Right lobe of liver (tissue), 6 donors: Measurements from ENCODE around the gene PES1. TPM values are rescaled to one million over a fixed set of nuclear protein-coding genes. Genes with fewer than 3 reads are reported as not detected.
"Not testable (repeated sequence)": the region's sequence is repeated elsewhere in the genome, so short reads cannot be mapped to it uniquely, and the experiment has no call there.

Experiments used
- ATAC-seq, 4 donors: fragments of 200-7000 bp; cut with Tn5 transposase; one replicate each; pipeline ENCODE4 v1.9.1; 2020; ENCODE audit warnings: mild to moderate bottlenecking in 4 of 4, moderate library complexity in 4 of 4
- DNase-seq, 3 donors: peaks; one replicate each; pipeline ENCODE4 v3.0.0-alpha.2; 2020
- H3K27ac ChIP-seq, 3 donors: fragments of 200-600 bp; one replicate each; pipeline ENCODE4 v1.8.0; 2022
- H3K27me3 ChIP-seq, 2 donors: fragments of 200-600 bp; one replicate each; pipeline ENCODE4 v1.8.0; 2022
- H3K36me3 ChIP-seq, 4 donors: fragments of 200-600 bp; sonication (generic) in 1 of 4; one replicate each; pipeline versions ENCODE4 v1.5.1 to v1.8.0; 2017 to 2022; ENCODE audit warnings: control low read depth in 1 of 4
- H3K4me1 ChIP-seq, 4 donors: fragments of 200-600 bp; sonication (generic) in 1 of 4; one replicate each; pipeline versions ENCODE4 v1.5.1 to v1.8.0; 2017 to 2022; ENCODE audit warnings: control low read depth in 1 of 4
- H3K4me3 ChIP-seq, 3 donors: fragments of 200-600 bp; one replicate each; pipeline ENCODE4 v1.8.0; 2022
- H3K9me3 ChIP-seq, 4 donors: fragments of 200-600 bp; sonication (generic) in 1 of 4; one replicate each; pipeline versions ENCODE4 v1.5.1 to v1.8.0; 2017 to 2022; ENCODE audit warnings: control low read depth in 1 of 4
- CTCF ChIP-seq, 4 donors: fragments of 200-600 bp in 3 of 4; fragments of 450-650 bp in 1 of 4; IDR thresholded peaks; one replicate each; pipeline versions ENCODE4 v1.5.1 to v1.8.0; 2016 to 2022; ENCODE audit warnings: antibody characterized with exemption in 4 of 4, mild to moderate bottlenecking in 2 of 4
- POLR2A ChIP-seq: fragments of 450-650 bp; IDR thresholded peaks from one replicate; pipeline ENCODE4 v1.6.1; 2017; ENCODE audit warnings: antibody characterized with exemption, mild to moderate bottlenecking
- WGBS: methylation state at CpG from one replicate; pipeline ENCODE4 v1.1.6; 2018; ENCODE audit warnings: low coverage, low lambda C conversion rate; ENCODE audit not compliant: insufficient coverage; ENCODE audit errors: missing lambda C conversion rate; 5-methylcytosine and 5-hydroxymethylcytosine counted together
- intact Hi-C, 2 donors: fragments of 100-400 bp; cut with DNase I; formaldehyde crosslinking; loops; one replicate each; pipeline versions ENCODE4 v1.11.2 to v1.14.1; 2022
- total RNA-seq, 6 experiments: library from RNA; depleted of rRNA in 2 of 6; stranded (reverse); fragments of >200 nt in 2 of 6; fragmentation: NEBNext Ultra II Directional in 3 of 6; extraction: Animal tissue kit (Norgen Biotek cat#: 25700) in 3 of 6; gene quantifications; one replicate each; pipeline versions ENCODE4 v1.1.0 to v1.2.4, GENCODE V29; 2016 to 2023
- donor health status: DM: no; HTN: yes; CAD: no.
- donor health status: DM: no; HTN: no; CAD: no.
- donor health status: DM: no; HTN: no; CAD: no.
- donor health status: DM: no; HTN: yes; CAD: no.
- donor health status: DM: no; HTN: yes; CAD: no.

Gene PES1
- total RNA-seq, 6 experiments from 2014 or later = 21.9 to 35.7 (median 31.4) TPM

GRCh38 chr22:30628491-30628890, 36.8 kb upstream of the PES1 start:
- Histone ChIP-seq H3K36me3 (no peaks in the 10 kb centered on the region), H3K4me1 (no peaks in the 10 kb centered on the region), H3K27ac (no peak overlapping the region), H3K9me3 (no peaks in the 10 kb centered on the region), H3K27me3 (no peaks in the 10 kb centered on the region), H3K4me3 (no peak overlapping the region)
- DNase-seq (no peak), ATAC-seq (no peak)
- no peak for TF ChIP-seq POLR2A
- TF ChIP-seq CTCF (IDR thresholded peaks at IDR 0.05) = no peak
- intact Hi-C loops = loop anchor here in 1 of 2 donors (10.0 kb wide), 1 partner anchor 296 kb away; no protein-coding TSS in a partner anchor
- WGBS = 67% methylated on average over 1 of the region's 4 CpGs

DNA sequence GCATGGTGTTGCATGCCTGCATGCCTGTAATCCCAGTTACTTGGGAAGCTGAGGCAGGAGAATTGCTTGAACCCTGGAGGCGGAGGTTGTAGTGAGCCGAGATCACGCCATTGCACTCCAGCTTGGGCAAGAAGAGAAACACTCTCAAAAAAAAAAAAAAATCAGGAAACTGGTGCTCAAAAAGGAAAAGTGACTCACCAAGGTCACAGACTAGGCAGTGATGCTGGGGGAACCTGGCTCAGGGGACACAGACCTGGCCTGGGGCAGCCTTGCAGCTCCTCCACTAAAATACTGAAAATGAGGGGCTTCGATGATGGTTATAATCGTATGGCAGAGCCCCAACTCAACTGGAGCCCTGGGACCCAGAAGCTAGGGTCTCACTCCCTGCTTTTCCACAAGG, 35.8 kb upstream of the PES1 start:
- WGBS = 94% methylated on average over 3 of the region's 5 CpGs
- TF ChIP-seq POLR2A = no peak
- TF ChIP-seq CTCF (IDR thresholded peaks at IDR 0.05) = no peak

DNA sequence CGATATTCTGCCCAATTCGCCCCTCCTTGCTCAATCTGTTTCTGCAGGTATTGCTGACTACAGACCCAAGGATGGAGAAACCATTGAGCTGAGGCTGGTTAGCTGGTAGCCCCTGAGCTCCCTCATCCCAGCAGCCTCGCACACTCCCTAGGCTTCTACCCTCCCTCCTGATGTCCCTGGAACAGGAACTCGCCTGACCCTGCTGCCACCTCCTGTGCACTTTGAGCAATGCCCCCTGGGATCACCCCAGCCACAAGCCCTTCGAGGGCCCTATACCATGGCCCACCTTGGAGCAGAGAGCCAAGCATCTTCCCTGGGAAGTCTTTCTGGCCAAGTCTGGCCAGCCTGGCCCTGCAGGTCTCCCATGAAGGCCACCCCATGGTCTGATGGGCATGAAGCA, 34.7 kb upstream of the PES1 start:
- H3K27ac ChIP-seq = no peak overlapping the region
- intact Hi-C loops = loop anchor here in 1 of 2 donors (10.0 kb wide), 1 partner anchor 298 kb away; no protein-coding TSS in a partner anchor
- H3K4me1 ChIP-seq = no peaks in the 10 kb centered on the region
- no peaks in the 10 kb centered on the region for H3K36me3 ChIP-seq
- no peaks in the 10 kb centered on the region for H3K27me3 ChIP-seq
- DNase-seq = no peak
- no peaks in the 10 kb centered on the region for H3K9me3 ChIP-seq
- no peak overlapping the region for H3K4me3 ChIP-seq
- WGBS = 71% methylated on average over 1 of the region's 5 CpGs
- no peak for ATAC-seq
- TF ChIP-seq POLR2A (no peak), CTCF (IDR thresholded peaks at IDR 0.05) (no peak)

More for the DNA sequence above, 35.8 kb upstream of the PES1 start:
- H3K4me3 ChIP-seq = no peak overlapping the region
- H3K27ac ChIP-seq = no peak overlapping the region
- no peaks in the 10 kb centered on the region for H3K27me3 ChIP-seq
- no peaks in the 10 kb centered on the region for H3K36me3 ChIP-seq
- H3K4me1 ChIP-seq = no peaks in the 10 kb centered on the region
- intact Hi-C loops = loop anchor here in 1 of 2 donors (10.0 kb wide), 1 partner anchor 297 kb away; no protein-coding TSS in a partner anchor
- DNase-seq = no peak
- no peaks in the 10 kb centered on the region for H3K9me3 ChIP-seq
- ATAC-seq = no peak

DNA sequence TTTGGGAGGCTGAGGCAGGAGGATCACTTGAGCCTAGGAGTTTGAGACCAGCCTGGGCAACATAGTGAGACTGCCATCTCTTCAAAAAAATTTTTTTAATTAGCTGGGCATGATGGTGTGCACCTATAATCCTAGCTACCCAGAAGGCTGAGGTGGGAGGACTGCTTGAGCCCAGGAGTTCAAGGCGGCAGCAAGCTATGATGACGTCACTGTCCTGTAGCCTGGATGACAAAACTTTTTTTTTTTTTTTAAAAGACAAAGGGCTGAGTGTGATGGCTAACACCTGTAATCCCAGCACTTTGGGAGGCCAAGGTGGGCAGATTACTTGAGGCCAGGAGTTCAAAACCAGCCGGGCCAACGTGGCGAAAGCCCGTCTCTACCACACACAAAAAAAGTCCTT, 28.2 kb upstream of the PES1 start:
- not testable (repeated sequence) for ATAC-seq, H3K9me3 ChIP-seq, DNase-seq, H3K36me3 ChIP-seq, H3K4me1 ChIP-seq, H3K27me3 ChIP-seq, H3K4me3 ChIP-seq, H3K27ac ChIP-seq
- intact Hi-C loops = loop anchor here in 1 of 2 donors (10.0 kb wide), 1 partner anchor 305 kb away; no protein-coding TSS in a partner anchor
- WGBS = 100% methylated on average over 5 of the region's 6 CpGs

- TF ChIP-seq CTCF (IDR thresholded peaks at IDR 0.05) = no peak
- no peak for TF ChIP-seq POLR2A
- intact Hi-C loops = no loop called here
- Histone ChIP-seq H3K4me3 (no peak overlapping the region), H3K27me3 (no peaks in the 10 kb centered on the region), H3K36me3 (no peaks in the 10 kb centered on the region), H3K27ac (no peak overlapping the region), H3K4me1 (no peaks in the 10 kb centered on the region), H3K9me3 (no peaks in the 10 kb centered on the region)
- DNase-seq (no peak), ATAC-seq (no peak)
- 68% methylated on average over 6 of the region's 6 CpGs for WGBS
Measured at GRCh38 chr22:30617819-30618218, 26.1 kb upstream of the PES1 start.
